HG02610 (cell line): ENCODE results near the gene SNRK.

Experiments
- ATAC-seq: cut with Tn5 transposase; IDR thresholded peaks from one replicate; pipeline ENCODE4 v1.9.1; 2021; ENCODE audit warnings: mild to moderate bottlenecking, moderate library complexity; ENCODE audit not compliant: unreplicated experiment

Gene SNRK

DNA sequence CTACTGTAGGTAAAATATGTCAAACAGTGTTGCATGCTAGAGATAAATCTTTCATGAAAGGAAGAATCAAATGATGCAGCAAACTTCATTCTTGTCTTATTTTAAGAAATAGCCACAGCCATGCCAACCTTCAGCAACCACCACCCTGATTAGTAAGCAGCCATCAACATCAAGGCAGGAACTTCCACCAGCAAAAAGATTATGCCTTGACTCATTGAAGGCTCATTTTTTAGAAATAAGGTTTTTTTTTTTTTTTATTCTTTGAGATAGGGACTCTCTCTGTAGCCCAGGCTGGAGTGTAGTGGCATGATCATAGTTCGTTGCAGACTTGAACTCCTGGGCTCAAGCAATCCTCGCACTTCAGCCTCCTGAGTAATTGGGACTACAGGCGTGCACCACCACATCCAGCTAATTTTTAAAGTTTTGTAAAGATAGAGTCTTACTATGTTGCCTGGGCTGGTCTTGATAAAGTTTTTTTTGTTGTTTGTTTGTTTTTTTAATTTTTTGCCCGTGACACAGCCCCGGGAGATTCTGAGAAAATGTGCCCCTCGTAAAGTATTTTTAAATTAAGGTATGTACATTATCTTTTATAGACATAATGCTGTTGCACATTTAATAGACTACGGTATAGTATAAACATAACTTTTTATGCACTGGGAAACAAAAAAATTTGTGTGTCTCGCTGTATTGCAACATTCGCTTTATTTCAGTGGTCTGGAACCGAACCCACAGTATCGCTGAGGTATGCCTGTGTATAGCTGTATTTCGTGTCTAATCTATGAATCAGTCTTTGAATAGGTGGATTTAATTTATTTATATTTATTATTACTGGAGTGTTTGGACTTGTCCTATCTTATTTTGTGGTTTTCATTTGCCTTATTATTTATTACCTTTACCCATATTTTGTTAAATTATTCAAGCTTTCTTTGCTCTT is 23.3 kb downstream of the SNRK start:
- no peak for ATAC-seq

- ATAC-seq, result no peak
These were observed 30.6 kb downstream of the SNRK start for GRCh38 chr3:43316783-43317460.

- no peak for ATAC-seq
These were observed 31.3 kb downstream of the SNRK start for GRCh38 chr3:43317461-43318316.

GRCh38 chr3:43319376-43319775 is 33.0 kb downstream of the SNRK start:
- no peak for ATAC-seq

GRCh38 chr3:43319794-43320193 is 33.5 kb downstream of the SNRK start:
- ATAC-seq, result no peak

DNA sequence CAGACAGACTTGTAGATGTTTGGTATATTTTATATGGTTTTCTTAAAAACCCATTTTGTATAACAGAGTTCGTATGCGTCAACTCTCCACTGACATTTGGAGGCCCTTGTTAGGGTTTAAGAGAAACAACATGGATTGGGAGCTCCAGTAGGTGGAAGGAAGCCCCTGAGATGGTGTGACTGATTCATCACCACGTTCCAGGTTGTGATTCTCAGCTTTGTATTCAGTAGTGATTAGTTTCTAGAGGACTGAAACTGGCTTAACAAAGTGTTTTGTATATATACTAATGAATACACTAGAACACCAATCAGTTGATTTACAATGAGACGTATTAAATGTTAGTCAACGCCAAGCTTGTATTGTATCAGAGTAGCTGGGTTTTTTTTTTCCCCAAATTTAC is 33.9 kb downstream of the SNRK start:
- ATAC-seq, result no peak

- ATAC-seq, result no peak
These were observed 37.2 kb downstream of the SNRK start for GRCh38 chr3:43323541-43323940.

DNA sequence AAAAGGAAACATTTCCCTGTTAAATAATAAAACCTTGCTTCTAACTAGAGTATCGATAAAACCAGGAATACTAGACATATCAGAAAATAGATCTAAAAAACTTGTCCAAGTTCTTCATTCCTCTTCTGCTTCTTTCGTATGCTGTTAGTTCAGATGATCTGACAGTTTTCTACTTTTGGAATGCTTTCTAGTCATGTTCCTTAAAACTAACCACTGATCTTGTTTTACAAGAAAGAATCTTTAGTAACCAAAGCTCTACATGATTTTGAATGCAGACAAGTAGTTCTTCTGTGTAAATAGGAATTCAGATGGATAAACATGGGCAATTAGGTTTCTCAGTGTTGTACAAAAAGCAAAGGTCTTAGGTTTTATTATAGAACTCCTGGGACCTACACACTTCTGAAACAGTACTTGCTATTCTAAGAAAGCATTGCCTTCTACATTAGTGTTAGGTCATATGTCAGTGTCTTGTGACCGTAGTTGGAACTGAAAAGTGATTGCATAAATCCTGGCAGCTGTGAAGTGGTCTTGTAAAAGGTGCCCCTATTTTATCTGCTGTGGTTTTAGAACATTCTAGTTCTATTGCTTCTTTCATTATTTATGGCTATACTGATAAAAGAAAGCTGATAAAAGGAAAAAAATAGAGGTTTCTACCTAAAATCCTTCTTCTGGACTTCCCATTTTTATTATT is 40.7 kb downstream of the SNRK start:
- ATAC-seq, result peak; percentile 43

DNA sequence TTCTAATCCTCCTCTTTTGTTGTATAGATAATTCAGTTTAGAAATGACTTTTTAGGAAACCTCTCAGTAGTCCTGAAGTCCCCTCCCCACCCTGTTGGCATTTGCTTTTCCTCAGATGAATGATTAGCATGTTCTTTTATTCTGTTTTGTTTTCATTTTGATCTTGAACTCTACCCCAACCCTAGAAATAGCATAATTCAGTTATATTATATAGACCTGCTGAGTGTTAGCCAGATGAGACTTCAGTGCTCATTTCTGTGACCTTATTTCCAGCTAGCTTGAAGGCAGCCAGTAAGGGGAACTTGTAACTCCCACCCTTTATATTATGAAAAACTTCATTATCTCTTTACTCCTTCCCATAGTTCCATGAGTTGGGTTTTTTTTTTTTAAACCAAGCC is 41.2 kb downstream of the SNRK start:
- no peak for ATAC-seq

DNA sequence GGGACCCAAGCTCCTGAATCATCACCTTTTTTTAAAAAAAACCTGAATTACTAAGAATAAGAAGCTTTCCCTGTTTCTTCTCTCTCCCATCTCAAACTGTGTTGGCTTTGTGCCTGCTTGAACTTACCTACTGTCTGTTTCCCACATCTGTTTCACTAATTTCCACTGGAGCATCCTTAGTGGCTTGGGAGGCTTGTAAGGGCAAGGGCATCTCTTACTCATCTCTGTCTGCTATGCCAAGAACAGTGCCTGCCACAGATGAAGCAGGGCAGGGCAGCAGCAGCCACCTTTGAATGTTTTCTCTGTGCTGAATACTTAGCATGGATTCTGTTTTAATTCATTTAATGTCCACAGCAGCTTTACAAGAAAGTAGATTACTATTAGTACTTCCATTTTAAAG is 42.3 kb downstream of the SNRK start:
- ATAC-seq, result no peak

GRCh38 chr3:43330981-43331380 is 44.6 kb downstream of the SNRK start:
- no peak for ATAC-seq

DNA sequence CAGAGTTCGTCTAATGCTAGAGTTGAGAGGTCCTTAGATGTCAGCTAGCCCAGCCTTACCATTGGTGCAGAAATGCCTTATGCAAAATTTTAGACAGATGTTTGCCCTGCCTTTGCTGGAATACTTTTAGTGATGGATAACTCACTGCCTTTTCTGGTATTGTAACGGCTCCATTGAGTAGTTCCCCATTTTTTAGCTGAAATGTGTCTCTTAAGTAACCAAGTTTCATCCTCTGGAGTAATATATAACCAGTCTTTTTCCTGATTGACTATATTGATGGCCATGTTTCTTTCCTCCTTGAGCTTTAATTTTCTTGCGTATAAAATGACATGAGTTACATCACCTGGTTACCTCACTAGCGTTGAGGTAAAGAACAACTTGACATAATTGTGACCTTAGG is 45.0 kb downstream of the SNRK start:
- no peak for ATAC-seq

- no peak for ATAC-seq
These were observed 48.6 kb downstream of the SNRK start for GRCh38 chr3:43334976-43335375.

GRCh38 chr3:43335799-43336198 is 49.5 kb downstream of the SNRK start:
- no peak for ATAC-seq

DNA sequence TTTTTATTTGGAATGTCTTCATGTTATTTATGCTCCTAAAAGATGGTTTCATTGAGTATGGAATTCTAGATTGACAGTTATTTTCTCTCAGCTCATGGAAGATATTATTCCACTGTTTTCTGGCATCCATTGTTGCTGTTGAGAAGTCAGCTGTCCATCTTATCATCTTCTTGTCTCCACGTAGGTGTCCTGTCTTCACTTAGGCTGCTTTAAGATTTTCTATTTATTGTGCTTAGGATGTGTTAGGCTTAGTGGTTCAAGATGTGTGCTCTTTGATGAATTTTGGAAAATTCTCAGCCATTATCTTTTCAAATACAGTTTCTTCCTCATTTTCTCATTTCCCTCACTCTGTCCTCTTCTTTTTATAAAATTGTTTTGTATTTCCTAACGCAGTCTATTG is 52.0 kb downstream of the SNRK start:
- ATAC-seq, result no peak

- no peak for ATAC-seq
These were observed 54.1 kb downstream of the SNRK start for GRCh38 chr3:43340403-43340802.

GRCh38 chr3:43341788-43342187 is 55.4 kb downstream of the SNRK start:
- no peak for ATAC-seq

DNA sequence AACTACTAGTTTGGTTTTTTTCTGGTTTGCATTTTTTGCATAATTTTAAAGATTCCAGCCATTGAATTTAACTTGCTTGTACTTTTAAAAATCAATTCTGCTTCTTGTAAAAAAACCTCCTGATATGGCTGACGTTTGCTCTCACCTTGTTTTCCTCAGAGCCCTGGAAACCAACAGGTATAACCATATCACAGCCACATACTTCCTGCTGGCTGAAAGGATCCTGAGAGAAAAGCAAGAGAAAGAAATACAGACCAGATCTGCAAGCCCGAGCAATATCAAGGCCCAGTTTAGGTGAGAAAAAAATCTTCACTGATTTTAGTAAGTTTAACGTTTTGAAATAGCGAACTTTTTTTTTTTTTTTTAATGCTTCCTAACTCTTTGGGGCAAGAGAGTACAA is 56.8 kb downstream of the SNRK start:
- ATAC-seq, result no peak

GRCh38 chr3:43343815-43344214 is 57.5 kb downstream of the SNRK start:
- ATAC-seq, result no peak

- no peak for ATAC-seq
These were observed 58.2 kb downstream of the SNRK start for GRCh38 chr3:43344520-43344919.

DNA sequence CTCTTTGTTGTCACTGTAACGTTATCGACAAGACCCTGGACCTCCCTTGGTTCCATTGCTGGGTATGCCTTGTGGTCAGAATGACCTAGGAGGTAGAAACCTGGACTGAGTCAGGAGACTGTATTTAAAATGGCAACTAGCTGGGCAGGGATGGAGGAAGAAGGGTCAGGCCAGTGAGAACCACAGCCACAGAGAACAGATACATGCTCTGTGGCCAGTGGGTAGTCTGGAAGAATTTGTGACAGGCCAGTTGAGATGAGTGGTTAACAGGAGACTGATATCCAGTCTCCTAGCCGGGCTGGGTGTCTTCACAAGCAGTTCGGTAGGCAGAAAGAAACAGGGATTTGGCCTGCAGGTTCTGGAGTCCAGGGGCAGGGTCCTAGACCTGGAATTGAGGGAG is 58.9 kb downstream of the SNRK start:
- ATAC-seq, result no peak
